HTR-8/SVneo (cell line): ENCODE measurements around the gene TBC1D2B.

Experiments used
- DNase-seq: peaks from one replicate; pipeline ENCODE4 v3.0.0; 2011; ENCODE audit warnings: low spot score, mixed read lengths; ENCODE audit not compliant: insufficient read length
- FAIRE-seq: peaks from 2 replicates; lab custom pipeline; 2011; peaks lifted over from hg19 to GRCh38; lab: Jason Lieb, UNC

Gene TBC1D2B

GRCh38 chr15:78075490-78076230, 1.9 kb downstream of the TBC1D2B start:
- FAIRE-seq (no peak), DNase-seq (no peak)

GRCh38 chr15:78073046-78073787, 4.3 kb downstream of the TBC1D2B start:
- no peak for DNase-seq

GRCh38 chr15:78072080-78072892, 5.2 kb downstream of the TBC1D2B start:
- DNase-seq, result no peak
- no peak for FAIRE-seq

More at GRCh38 chr15:78073046-78073787, 4.3 kb downstream of the TBC1D2B start:
- no peak for FAIRE-seq

- no peak for FAIRE-seq
These were observed 6.1 kb downstream of the TBC1D2B start for GRCh38 chr15:78071383-78071782.

GRCh38 chr15:78070049-78070700, 7.3 kb downstream of the TBC1D2B start:
- no peak for FAIRE-seq
- no peak for DNase-seq

More at GRCh38 chr15:78071383-78071782, 6.1 kb downstream of the TBC1D2B start:
- DNase-seq, result no peak

GRCh38 chr15:78069462-78070029, 8.0 kb downstream of the TBC1D2B start:
- no peak for DNase-seq

GRCh38 chr15:78069052-78069414, 8.5 kb downstream of the TBC1D2B start:
- FAIRE-seq (no peak), DNase-seq (no peak)

More at GRCh38 chr15:78069462-78070029, 8.0 kb downstream of the TBC1D2B start:
- FAIRE-seq, result no peak

GRCh38 chr15:78067328-78068228, 9.9 kb downstream of the TBC1D2B start:
- DNase-seq (no peak), FAIRE-seq (no peak)

GRCh38 chr15:78065973-78066946, 11.3 kb downstream of the TBC1D2B start:
- no peak for DNase-seq
- no peak for FAIRE-seq

- FAIRE-seq (peak; percentile 60), DNase-seq (peak; percentile 84)
These were observed 12.1 kb downstream of the TBC1D2B start for GRCh38 chr15:78065284-78065872.

- DNase-seq (no peak), FAIRE-seq (no peak)
These were observed 13.0 kb downstream of the TBC1D2B start for GRCh38 chr15:78064544-78064943.

- DNase-seq (no peak), FAIRE-seq (no peak)
These were observed 13.5 kb downstream of the TBC1D2B start for GRCh38 chr15:78063970-78064385.

GRCh38 chr15:78063217-78063616, 14.3 kb downstream of the TBC1D2B start:
- DNase-seq (no peak), FAIRE-seq (no peak)

- DNase-seq, result no peak
- FAIRE-seq, result no peak
These were observed 15.5 kb downstream of the TBC1D2B start for GRCh38 chr15:78061963-78062427.

- DNase-seq (no peak), FAIRE-seq (no peak)
These were observed 17.3 kb downstream of the TBC1D2B start for GRCh38 chr15:78060232-78060631.

GRCh38 chr15:78059110-78059839, 18.2 kb downstream of the TBC1D2B start:
- no peak for DNase-seq
- no peak for FAIRE-seq
